GM21529 (cell line): Measurements from ENCODE around the gene ALDH3A2.
"Not testable (repeated sequence)": the region's sequence is repeated elsewhere in the genome, so short reads cannot be mapped to it uniquely, and the experiment has no call there.

Source experiments
- ATAC-seq: cut with Tn5 transposase; IDR thresholded peaks from one replicate; pipeline ENCODE4 v1.9.1; 2021; ENCODE audit not compliant: unreplicated experiment

ALDH3A2 gene

DNA sequence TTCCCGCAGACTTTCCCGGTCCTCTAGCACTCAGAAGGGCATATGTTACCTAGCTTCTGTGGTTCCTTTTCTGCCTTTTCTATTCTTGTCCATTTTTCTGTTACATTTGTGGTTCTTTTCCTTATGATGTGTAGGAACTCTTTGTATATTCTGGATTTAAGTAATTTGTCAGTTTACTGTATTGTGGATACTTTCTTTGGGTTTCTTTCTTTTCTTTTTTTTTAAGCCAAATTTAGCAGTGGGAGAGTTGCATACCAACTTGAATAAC is 657 bp downstream of the ALDH3A2 start:
- ATAC-seq = no peak

DNA sequence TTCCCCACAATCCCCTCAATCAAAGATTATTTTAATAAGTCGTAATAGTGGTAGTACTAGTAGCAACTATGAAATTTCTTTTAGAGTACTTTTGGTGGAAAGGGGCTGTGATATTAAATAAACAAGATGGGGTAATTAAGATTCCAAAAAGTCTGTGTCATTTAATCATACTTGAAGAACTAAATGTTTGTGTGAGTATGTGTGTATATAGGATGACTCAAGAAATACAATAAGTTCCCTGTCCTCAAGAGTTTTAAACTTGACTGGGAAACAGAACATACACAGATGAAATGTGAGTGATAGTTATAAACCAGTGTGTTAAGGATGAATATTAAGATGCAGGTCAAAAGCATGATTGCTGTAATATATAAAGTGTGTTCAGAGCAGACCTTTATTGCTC is 2.3 kb downstream of the ALDH3A2 start:
- no peak for ATAC-seq

DNA sequence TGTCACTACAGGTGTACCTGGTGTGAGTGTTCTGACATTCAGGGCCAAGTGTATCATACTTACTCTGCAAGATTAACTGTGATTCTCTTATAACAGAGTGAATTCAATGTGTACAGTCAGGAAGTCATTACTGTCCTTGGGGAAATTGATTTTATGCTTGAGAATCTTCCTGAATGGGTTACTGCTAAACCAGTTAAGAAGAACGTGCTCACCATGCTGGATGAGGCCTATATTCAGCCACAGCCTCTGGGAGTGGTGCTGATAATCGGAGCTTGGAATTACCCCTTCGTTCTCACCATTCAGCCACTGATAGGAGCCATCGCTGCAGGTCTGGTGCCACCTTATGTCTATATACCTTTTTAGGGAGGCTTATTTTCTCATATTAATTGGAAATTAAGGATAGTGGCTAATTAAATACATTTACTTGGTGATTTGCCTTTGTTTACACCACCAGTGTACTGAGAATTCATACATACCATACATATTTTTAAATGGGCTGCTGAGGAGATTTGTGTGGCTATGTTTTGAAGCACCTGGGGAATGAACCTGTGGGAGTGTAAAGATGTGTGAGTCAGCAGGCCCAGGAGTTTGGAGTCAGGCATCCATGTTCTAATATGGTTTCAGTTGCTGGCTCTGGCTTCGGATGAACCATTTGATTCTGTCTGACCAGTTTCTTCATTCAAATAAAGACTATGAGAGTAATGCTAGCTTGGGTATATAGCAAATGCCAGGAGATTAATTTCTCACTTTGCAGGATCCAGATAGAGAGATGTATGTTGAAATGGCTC is 3.1 kb downstream of the ALDH3A2 start:
- ATAC-seq = no peak

GRCh38 chr17:19652595-19652994 is 4.0 kb downstream of the ALDH3A2 start:
- no peak for ATAC-seq

DNA sequence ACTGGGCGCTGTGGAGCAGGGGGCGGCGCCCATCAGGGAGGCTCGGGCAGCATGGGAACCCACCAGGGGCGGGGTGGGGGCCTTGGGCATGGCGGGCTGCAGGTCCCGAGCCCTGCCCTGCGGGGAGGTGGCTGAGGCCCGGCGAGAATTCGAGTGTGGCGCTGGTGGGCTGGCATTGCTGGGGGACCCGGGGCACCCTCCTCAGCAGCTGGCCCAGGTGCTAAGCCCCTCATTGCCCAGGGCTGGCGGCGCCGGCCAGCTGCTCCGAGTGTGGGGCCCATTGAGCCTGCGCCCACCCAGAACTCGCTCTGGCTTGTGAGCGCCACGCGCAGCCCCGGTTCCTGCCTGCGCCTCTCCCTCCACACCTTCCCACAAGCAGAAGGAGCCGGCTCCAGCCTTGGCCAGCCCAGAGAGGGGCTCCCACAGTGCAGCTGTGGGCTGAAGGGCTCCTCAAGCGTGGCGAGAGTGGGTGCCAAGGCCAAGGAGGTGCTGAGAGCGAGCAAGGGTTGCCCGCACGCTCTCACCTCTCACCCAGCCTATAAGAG is 5.9 kb downstream of the ALDH3A2 start:
- no peak for ATAC-seq

GRCh38 chr17:19654896-19655295 is 6.3 kb downstream of the ALDH3A2 start:
- no peak for ATAC-seq

GRCh38 chr17:19656336-19656735 is 7.8 kb downstream of the ALDH3A2 start:
- no peak for ATAC-seq

DNA sequence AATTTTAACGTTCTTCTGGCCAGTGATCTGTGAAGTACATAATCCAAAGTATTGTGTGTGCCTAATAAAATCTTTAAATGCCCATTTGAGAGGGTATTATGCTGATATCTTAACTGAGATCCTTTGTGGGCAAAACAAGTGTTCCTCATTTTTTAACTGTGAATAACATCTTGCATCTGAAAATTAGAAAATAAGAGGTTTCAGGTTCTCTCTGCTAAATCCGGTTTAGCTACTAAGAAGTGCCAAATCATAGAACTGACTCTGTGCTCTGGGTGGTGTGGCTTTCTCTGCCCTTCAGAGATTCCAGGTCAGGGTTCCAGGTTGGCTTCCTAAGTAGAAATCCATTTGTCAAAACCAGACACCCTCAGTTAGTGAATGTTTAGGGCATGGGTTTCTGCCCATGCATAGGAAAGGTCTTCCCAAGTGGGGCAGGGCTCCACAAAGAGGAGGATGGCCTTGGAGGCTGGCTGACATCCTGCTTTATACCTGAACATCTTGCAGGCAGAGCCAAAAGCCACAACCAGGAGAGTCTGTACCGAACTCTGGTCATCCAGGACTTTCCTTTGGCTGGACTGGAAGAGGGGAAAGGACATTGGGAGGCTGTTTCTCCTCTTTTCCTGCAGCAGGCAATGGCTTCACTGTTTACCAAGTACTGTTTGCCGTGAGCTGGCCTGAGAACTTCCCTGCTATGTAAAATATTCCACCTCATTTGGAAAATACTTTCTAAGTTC is 8.5 kb downstream of the ALDH3A2 start:
- no peak for ATAC-seq

GRCh38 chr17:19659366-19660177 is 11.0 kb downstream of the ALDH3A2 start:
- no peak for ATAC-seq

DNA sequence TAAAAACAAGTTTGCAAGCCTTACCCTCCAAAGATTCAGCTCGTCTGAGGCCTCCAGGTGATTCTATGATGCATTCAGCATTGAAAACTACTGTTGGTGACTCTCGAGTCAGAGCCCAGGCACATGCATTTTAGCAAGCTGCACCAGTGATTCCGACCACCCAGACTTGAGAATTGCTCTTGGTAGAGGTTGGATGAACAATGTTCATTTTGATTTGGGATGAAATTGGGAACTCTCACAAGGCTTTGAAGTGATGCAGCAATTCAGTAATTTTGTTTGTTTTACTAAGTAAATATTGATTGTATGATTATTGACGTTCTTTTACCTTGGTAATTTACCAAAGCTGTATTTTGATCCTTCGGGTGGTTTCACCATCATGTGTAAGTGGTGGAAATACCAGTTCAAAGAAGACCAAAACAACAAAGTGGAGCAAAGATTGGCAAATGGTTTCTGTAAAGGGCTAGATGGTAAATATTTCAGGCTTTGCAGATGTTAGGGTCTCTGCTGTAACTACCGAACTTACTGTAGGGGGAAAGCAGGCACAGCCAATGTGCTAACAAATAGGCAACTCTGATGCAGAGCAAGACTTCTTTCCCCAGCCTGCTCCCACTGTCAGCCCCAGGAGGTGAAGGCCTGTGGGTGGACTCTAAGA is 11.8 kb downstream of the ALDH3A2 start:
- ATAC-seq = no peak

DNA sequence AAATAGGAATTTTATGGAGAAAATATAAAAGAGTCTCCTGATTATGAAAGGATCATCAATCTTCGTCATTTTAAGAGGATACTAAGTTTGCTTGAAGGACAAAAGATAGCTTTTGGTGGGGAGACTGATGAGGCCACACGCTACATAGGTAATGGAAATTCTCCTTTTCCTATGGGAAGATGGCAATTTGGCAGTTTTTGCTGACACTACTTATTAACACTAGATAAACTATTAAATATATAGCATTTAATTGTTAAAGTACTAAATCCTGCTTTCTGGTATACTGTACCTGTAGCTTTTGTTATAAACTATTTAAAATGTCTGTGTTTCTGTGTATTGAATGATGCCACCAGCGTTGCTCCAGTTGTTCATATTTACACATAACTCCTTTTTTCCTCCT is 12.6 kb downstream of the ALDH3A2 start:
- no peak for ATAC-seq

DNA sequence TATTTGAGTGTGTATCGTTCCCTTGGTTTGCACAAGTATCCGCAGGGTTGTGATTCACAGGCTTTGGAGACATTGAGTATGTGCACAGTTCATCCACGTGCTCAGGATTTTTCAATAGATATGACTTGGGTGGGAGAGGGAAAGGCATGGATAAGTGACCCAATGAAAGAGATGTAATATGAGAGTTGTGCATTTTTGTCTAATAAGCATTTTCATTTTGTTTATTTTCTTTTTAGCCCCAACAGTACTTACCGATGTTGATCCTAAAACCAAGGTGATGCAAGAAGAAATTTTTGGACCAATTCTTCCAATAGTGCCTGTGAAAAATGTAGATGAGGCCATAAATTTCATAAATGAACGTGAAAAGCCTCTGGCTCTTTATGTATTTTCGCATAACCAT is 14.5 kb downstream of the ALDH3A2 start:
- ATAC-seq = no peak

DNA sequence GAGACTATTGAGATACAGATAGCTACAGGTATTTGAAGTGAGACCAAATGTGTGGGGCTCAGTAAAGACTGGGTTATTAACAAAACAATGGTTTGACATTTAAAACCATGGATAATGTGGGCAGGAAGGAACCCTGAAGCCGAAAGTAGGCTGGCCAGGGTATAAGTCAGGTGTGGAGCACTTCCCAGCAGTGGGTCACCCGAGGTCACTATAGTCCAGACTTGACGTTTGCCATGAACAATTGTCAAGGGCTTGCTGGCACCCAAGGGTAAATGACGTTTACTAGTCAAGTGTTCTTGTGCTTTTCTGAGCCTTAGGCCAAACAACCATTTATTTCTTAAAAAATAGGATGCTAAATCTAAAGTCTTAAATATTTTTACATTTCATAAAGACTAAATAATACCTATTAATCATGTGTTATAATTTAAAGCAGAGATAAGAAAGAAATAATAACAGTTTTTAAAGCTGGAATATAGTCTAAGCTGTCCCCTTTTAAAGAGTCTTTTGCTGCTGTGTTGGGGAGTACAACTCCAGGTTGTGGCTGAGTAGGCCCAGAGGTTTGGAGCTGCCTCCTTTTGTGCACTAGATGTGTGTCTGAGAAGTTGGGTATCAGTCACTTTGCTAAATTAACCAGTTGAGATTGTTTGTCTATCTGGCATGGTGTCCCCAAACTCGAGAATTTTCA is 15.7 kb downstream of the ALDH3A2 start:
- ATAC-seq = no peak

DNA sequence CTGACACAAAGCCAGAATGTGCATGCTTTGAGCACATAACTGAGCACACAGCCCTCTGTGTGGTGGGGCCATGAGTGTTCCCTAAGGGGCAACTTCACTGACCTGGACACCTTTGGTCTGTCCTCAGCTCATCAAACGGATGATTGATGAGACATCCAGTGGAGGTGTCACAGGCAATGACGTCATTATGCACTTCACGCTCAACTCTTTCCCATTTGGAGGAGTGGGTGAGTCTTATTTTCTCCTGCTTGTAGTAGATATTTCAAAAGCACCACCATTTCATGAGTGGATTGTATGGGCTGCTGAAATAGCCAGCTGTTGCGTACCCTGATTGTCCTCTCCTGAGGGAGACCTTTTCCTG is 16.2 kb downstream of the ALDH3A2 start:
- no peak for ATAC-seq

GRCh38 chr17:19669680-19670079 is 21.1 kb downstream of the ALDH3A2 start:
- not testable (repeated sequence) for ATAC-seq

GRCh38 chr17:19670908-19671307 is 22.4 kb downstream of the ALDH3A2 start:
- ATAC-seq = no peak

DNA sequence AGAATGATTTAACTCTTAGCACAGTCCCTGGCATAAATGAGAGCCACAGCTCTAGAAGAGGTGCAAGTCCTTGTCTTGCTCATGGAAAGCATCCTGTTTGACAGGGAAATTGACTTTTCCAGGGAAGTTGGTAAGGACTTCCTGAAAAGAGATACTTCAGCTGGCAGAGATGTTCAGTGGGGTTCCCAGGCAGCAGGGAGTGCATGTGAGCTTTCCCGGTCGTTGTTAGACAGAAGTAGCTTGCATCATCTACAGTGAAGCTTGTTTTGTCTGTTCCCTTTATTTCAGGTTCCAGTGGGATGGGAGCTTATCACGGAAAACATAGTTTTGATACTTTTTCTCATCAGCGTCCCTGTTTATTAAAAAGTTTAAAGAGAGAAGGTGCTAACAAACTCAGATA is 22.9 kb downstream of the ALDH3A2 start:
- ATAC-seq = no peak

DNA sequence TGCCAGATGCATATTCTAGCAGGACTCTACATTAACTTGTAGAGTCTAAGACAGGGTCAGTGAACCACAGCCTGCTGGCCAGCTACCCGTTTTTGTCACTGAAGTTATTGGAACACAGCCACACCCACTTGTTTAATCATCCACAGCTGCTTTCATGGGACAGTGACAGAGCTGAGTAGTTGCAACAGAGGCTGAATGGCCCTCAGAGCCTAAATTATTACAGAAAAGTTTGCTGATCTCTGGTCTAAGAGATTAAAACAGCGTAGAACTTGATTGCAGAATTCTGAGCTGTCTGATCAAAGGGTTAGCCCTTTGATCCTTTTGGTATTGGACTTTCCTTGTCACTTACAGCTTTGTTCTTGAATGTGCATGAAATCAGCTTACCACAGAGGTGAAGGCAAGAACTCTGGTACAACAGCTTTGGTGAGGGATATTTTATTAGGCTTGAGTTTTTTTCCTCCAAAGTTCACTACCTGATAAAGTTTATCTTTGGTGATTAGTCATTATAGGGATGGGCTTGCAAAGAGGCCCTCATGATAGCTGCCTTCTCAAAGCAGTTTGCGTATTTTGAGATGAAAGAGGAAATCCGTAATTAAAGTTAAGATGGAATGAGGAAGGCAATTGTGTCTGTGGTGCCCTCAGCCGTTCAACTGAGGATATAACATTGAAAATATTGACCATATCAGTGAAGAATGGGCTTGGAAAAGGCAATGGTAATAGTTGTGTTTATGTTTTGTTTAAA is 23.6 kb downstream of the ALDH3A2 start:
- ATAC-seq = no peak

DNA sequence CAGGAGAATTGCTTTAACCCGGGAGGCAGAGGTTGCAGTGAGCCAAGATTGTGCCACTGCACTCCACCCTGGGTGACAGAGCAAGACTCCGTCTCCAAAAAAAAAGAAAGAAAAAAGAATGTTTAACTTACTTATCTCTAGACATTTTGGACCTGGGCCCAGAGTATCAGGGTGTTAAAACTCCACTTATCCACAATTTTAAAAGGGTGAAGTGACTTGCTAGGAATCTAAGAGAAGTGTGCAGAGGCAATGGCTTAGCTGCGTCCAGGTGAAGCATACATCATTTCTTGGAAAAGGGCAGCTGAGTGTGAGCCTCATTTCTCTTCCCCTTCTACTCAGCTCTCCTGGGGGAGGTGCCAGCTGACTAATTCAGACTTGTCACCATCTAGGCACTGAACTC is 25.1 kb downstream of the ALDH3A2 start:
- ATAC-seq = no peak

- no peak for ATAC-seq
These were observed 28.3 kb downstream of the ALDH3A2 start for GRCh38 chr17:19676896-19677295.
